Neural cell (in vitro differentiated cells): ENCODE data around the gene ITM2B. TPM values are rescaled to one million over a fixed set of nuclear protein-coding genes. Genes with fewer than 3 reads are reported as not detected.

Experiments
- H2AFZ ChIP-seq: fragments of 200-600, 300-800 bp; sonication (generic), shearing (Covaris generic); 2 replicates; pipeline ENCODE4 v1.6.0; 2014; ENCODE audit warnings: low read depth, mild to moderate bottlenecking, antibody characterized with exemption, low read length, moderate library complexity
- H3F3A ChIP-seq: fragments of 200-600 bp; shearing (Covaris generic); 2 replicates; pipeline ENCODE4 v1.6.1; 2016; ENCODE audit warnings: mild to moderate bottlenecking, moderate library complexity, mixed read lengths, antibody characterized with exemption, low read length; ENCODE audit not compliant: insufficient read depth, poor library complexity, severe bottlenecking
- H3K27ac ChIP-seq: fragments of 200-600, 300-800 bp; sonication (generic), shearing (Covaris generic); 2 replicates; pipeline ENCODE4 v1.5.1; 2014; ENCODE audit warnings: mild to moderate bottlenecking, low read length, moderate library complexity
- H3K27me3 ChIP-seq: fragments of 300-800, 200-600 bp; sonication (generic), shearing (Covaris generic); 2 replicates; pipeline ENCODE4 v1.6.0; 2014; ENCODE audit warnings: mild to moderate bottlenecking, low read depth, low read length, moderate library complexity; ENCODE audit not compliant: insufficient read depth
- H3K36me3 ChIP-seq: fragments of 300-800, 200-600 bp; sonication (generic), shearing (Covaris generic); 2 replicates; pipeline ENCODE4 v1.5.1; 2014; ENCODE audit warnings: mild to moderate bottlenecking, antibody characterized with exemption, low read length, moderate library complexity; ENCODE audit not compliant: insufficient read depth
- H3K4me2 ChIP-seq: fragments of 300-800, 200-600 bp; sonication (generic), shearing (Covaris generic); 2 replicates; pipeline ENCODE4 v1.6.0; 2014; ENCODE audit warnings: mild to moderate bottlenecking, low read length
- H3K4me3 ChIP-seq: fragments of 300-800, 200-600 bp; sonication (generic), shearing (Covaris generic); 2 replicates; pipeline ENCODE4 v1.5.1; 2014; ENCODE audit warnings: mild to moderate bottlenecking, low read length, moderate library complexity
- H3K79me2 ChIP-seq: fragments of 200-600 bp; shearing (Covaris generic); replicated peaks from 2 replicates; pipeline ENCODE4 v1.6.0; 2014; ENCODE audit warnings: mild to moderate bottlenecking, low read length, moderate library complexity; ENCODE audit not compliant: insufficient read depth
- H3K9ac ChIP-seq: fragments of 300-800, 200-600 bp; sonication (generic), shearing (Covaris generic); 2 replicates; pipeline ENCODE4 v1.6.1; 2016; ENCODE audit warnings: mild to moderate bottlenecking, low read length, mixed read lengths
- H3K9me2 ChIP-seq: fragments of 200-600 bp; shearing (Covaris generic); 2 replicates; pipeline ENCODE4 v1.6.1; 2016; ENCODE audit warnings: mild to moderate bottlenecking, low read length, mixed read lengths; ENCODE audit not compliant: insufficient read depth
- H3K9me3 ChIP-seq: fragments of 200-600, 300-800 bp; sonication (generic), shearing (Covaris generic); 2 replicates; pipeline ENCODE4 v1.6.1; 2016; ENCODE audit warnings: mild to moderate bottlenecking, mixed run types, low read length, moderate library complexity, mixed read lengths
- H4K20me1 ChIP-seq: fragments of 200-600 bp; shearing (Covaris generic); 2 replicates; pipeline ENCODE4 v1.6.1; 2016; ENCODE audit warnings: mild to moderate bottlenecking, mixed run types; ENCODE audit not compliant: insufficient read depth
- CTCF ChIP-seq: fragments of 450-650 bp; IDR thresholded peaks from 2 replicates; pipeline ENCODE4 v1.5.1; 2014; ENCODE audit warnings: antibody characterized with exemption, mild to moderate bottlenecking, moderate library complexity; ENCODE audit not compliant: poor library complexity, severe bottlenecking
- EZH2 ChIP-seq: fragments of 200-600, 300-800 bp; shearing (Covaris generic), sonication (generic); IDR thresholded peaks from 2 replicates; pipeline ENCODE4 v1.6.1; 2014; ENCODE audit warnings: antibody characterized with exemption, low read length, borderline replicate concordance, mild to moderate bottlenecking; ENCODE audit not compliant: insufficient read depth, poor library complexity, severe bottlenecking
- POLR2AphosphoS5 ChIP-seq: IDR thresholded peaks from 2 replicates; pipeline ENCODE4 v1.6.1; 2012
- TAF1 ChIP-seq: IDR thresholded peaks from 2 replicates; pipeline ENCODE4 v1.6.1; 2012; ENCODE audit warnings: low read depth
- polyA plus RNA-seq: library from polyadenylated mRNA; depleted of rRNA; stranded (reverse); fragments of >200 nt; gene quantifications from 2 replicates; pipeline ENCODE4 v1.2.3, GENCODE V29; 2014
- TF ChIP-seq, protein P1 (sequence below): IDR thresholded peaks from 2 replicates; pipeline ENCODE4 v1.6.1; 2012; ENCODE audit warnings: borderline replicate concordance

The ITM2B gene
- polyA plus RNA-seq, 1 donor from 2014 or later: 275 TPM

- TF ChIP-seq, protein P1, sequence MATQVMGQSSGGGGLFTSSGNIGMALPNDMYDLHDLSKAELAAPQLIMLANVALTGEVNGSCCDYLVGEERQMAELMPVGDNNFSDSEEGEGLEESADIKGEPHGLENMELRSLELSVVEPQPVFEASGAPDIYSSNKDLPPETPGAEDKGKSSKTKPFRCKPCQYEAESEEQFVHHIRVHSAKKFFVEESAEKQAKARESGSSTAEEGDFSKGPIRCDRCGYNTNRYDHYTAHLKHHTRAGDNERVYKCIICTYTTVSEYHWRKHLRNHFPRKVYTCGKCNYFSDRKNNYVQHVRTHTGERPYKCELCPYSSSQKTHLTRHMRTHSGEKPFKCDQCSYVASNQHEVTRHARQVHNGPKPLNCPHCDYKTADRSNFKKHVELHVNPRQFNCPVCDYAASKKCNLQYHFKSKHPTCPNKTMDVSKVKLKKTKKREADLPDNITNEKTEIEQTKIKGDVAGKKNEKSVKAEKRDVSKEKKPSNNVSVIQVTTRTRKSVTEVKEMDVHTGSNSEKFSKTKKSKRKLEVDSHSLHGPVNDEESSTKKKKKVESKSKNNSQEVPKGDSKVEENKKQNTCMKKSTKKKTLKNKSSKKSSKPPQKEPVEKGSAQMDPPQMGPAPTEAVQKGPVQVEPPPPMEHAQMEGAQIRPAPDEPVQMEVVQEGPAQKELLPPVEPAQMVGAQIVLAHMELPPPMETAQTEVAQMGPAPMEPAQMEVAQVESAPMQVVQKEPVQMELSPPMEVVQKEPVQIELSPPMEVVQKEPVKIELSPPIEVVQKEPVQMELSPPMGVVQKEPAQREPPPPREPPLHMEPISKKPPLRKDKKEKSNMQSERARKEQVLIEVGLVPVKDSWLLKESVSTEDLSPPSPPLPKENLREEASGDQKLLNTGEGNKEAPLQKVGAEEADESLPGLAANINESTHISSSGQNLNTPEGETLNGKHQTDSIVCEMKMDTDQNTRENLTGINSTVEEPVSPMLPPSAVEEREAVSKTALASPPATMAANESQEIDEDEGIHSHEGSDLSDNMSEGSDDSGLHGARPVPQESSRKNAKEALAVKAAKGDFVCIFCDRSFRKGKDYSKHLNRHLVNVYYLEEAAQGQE: no peak
Measured at GRCh38 chr13:48304143-48304876, 71.3 kb downstream of the ITM2B start (continued).

DNA sequence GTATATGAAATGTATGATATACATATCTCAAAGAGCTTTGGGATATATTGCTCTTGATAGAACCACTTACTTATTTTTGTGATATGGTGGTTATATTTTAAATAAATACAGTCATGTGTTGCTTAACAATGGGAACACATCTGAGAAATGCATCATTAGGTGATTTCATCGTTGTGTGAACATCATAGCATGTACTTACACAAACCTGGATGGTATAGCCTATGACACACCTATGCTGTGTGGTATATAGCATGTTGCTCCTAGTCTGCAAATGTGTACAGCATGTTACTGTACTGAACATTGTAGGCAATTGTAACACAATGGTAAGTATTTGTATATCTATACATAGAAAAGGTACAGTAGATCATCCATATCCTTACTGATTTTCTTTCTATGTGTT lies 78.2 kb downstream of the ITM2B start:
- Histone ChIP-seq H4K20me1 (no peaks in the 10 kb centered on the region), H3K4me2 (no peak overlapping the region), H2AFZ (no peak overlapping the region), H3K27ac (no peak overlapping the region), H3K9ac (no peak overlapping the region), H3K36me3 (no peaks in the 10 kb centered on the region), H3K4me3 (no peak overlapping the region), H3F3A (no peaks in the 10 kb centered on the region), H3K9me2 (no peaks in the 10 kb centered on the region), H3K27me3 (no peaks in the 10 kb centered on the region), H3K79me2 (peaks cover 7% of the 10 kb centered on the region), H3K9me3 (no peaks in the 10 kb centered on the region)
- no peak for TF ChIP-seq EZH2
- TF ChIP-seq TAF1: no peak
- TF ChIP-seq POLR2AphosphoS5: no peak
- TF ChIP-seq, protein P1: no peak
- no peak for TF ChIP-seq CTCF
